Glutamatergic neuron (in vitro differentiated cells): Measurements from ENCODE around the gene HDAC4. TPM values are rescaled to one million over a fixed set of nuclear protein-coding genes. Genes with fewer than 3 reads are reported as not detected.

Experiments
- DNase-seq: peaks from one replicate; pipeline ENCODE4 v3.0.0; 2022
- H3K27ac Mint-ChIP-seq: one replicate; pipeline ENCODE4 v1.8.0; 2020; ENCODE audit warnings: mild to moderate bottlenecking, mixed read lengths, inconsistent platforms; ENCODE audit not compliant: unreplicated experiment
- H3K27me3 Mint-ChIP-seq: one replicate; pipeline ENCODE4 v1.8.0; 2020; ENCODE audit warnings: mild to moderate bottlenecking, moderate library complexity, mixed read lengths, inconsistent platforms; ENCODE audit not compliant: unreplicated experiment
- H3K36me3 Mint-ChIP-seq: one replicate; pipeline ENCODE4 v1.8.0; 2020; ENCODE audit warnings: mild to moderate bottlenecking, mixed read lengths, inconsistent platforms; ENCODE audit not compliant: unreplicated experiment
- H3K4me1 Mint-ChIP-seq: one replicate; pipeline ENCODE4 v1.8.0; 2020; ENCODE audit warnings: mild to moderate bottlenecking, low read depth, mixed read lengths, inconsistent platforms; ENCODE audit not compliant: unreplicated experiment
- H3K4me3 Mint-ChIP-seq: one replicate; pipeline ENCODE4 v1.8.0; 2020; ENCODE audit warnings: mild to moderate bottlenecking, mixed read lengths, inconsistent platforms; ENCODE audit not compliant: unreplicated experiment
- H3K9me3 Mint-ChIP-seq: one replicate; pipeline ENCODE4 v1.8.0; 2020; ENCODE audit warnings: mild to moderate bottlenecking, moderate library complexity, mixed read lengths, inconsistent platforms; ENCODE audit not compliant: unreplicated experiment
- CTCF ChIP-seq: fragments of 200-600 bp; sonication (generic); IDR thresholded peaks from one replicate; pipeline ENCODE4 v1.5.0; 2021; ENCODE audit not compliant: partially characterized antibody, unreplicated experiment
- total RNA-seq: library from RNA; stranded (reverse); fragmentation: NEBNext Ultra II Directional; extraction: Animal tissue kit (Norgen Biotek cat#: 25700); gene quantifications from one replicate; pipeline ENCODE4 v1.2.1, GENCODE V29; 2021; ENCODE audit not compliant: unreplicated experiment

HDAC4 gene
- total RNA-seq, 1 donor from 2014 or later: 90.6 TPM

- TF ChIP-seq CTCF: no peak
- no peak overlapping the region for H3K4me3 Mint-ChIP-seq
- H3K4me1 Mint-ChIP-seq: no peaks in the 10 kb centered on the region
- peaks cover 4% of the 10 kb centered on the region for H3K27me3 Mint-ChIP-seq
- H3K9me3 Mint-ChIP-seq: peaks cover 5% of the 10 kb centered on the region
- no peak for DNase-seq
- H3K36me3 Mint-ChIP-seq: peaks cover 5% of the 10 kb centered on the region
- no peak overlapping the region for H3K27ac Mint-ChIP-seq
Observed at GRCh38 chr2:239429473-239430350, 28.9 kb upstream of the HDAC4 start.

- Mint-ChIP-seq H3K27me3 (peaks cover 2% of the 10 kb centered on the region), H3K9me3 (peaks cover 3% of the 10 kb centered on the region), H3K4me3 (no peak overlapping the region), H3K36me3 (no peaks in the 10 kb centered on the region), H3K4me1 (no peaks in the 10 kb centered on the region), H3K27ac (no peak overlapping the region)
- no peak for DNase-seq
- TF ChIP-seq CTCF: no peak
Observed at GRCh38 chr2:239425631-239426030, 24.8 kb upstream of the HDAC4 start.

GRCh38 chr2:239424337-239425045 is 23.7 kb upstream of the HDAC4 start:
- Mint-ChIP-seq H3K9me3 (peaks cover 6% of the 10 kb centered on the region), H3K27me3 (peaks cover 2% of the 10 kb centered on the region), H3K36me3 (no peaks in the 10 kb centered on the region), H3K4me1 (no peaks in the 10 kb centered on the region), H3K4me3 (no peak overlapping the region), H3K27ac (no peak overlapping the region)
- no peak for TF ChIP-seq CTCF
- no peak for DNase-seq

- no peak for DNase-seq
- Mint-ChIP-seq H3K27me3 (peaks cover 2% of the 10 kb centered on the region), H3K9me3 (peaks cover 6% of the 10 kb centered on the region), H3K4me3 (no peak overlapping the region), H3K36me3 (no peaks in the 10 kb centered on the region), H3K4me1 (no peaks in the 10 kb centered on the region), H3K27ac (no peak overlapping the region)
- no peak for TF ChIP-seq CTCF
Observed at GRCh38 chr2:239423551-239423950, 22.7 kb upstream of the HDAC4 start.

- peaks cover 3% of the 10 kb centered on the region for H3K36me3 Mint-ChIP-seq
Observed at GRCh38 chr2:239421851-239422250, 21.0 kb upstream of the HDAC4 start.

More at GRCh38 chr2:239421851-239422250, 21.0 kb upstream of the HDAC4 start:
- H3K27ac Mint-ChIP-seq: no peak overlapping the region
- no peaks in the 10 kb centered on the region for H3K4me1 Mint-ChIP-seq
- peaks cover 7% of the 10 kb centered on the region for H3K9me3 Mint-ChIP-seq
- H3K27me3 Mint-ChIP-seq: peaks cover 1% of the 10 kb centered on the region
- DNase-seq: no peak
- TF ChIP-seq CTCF: no peak
- H3K4me3 Mint-ChIP-seq: no peak overlapping the region
